Measurements from ENCODE around the gene CDK10.

GRCh38 chr16:89707695-89708094, 21.2 kb downstream of the CDK10 start:
- TF ChIP-seq POLR2A (IDR thresholded peaks at IDR 0.05; ENCODE audit: low read depth, low read length), result no peak
- TF ChIP-seq POLR2AphosphoS5 (IDR thresholded peaks at IDR 0.05; ENCODE audit: low read depth, low read length), result no peak
- no peak for TF ChIP-seq TAF1 (IDR thresholded peaks at IDR 0.05; ENCODE audit: borderline replicate concordance, low read depth, low read length)

Data from GM12892 (cell line).